HL-60 (cell line): ENCODE data around the gene KCNJ16.

Experiments used
- DNase-seq, 2 experiments: peaks; one replicate each; pipeline ENCODE4 v3.0.0-alpha.2; 2010 to 2020; ENCODE audit warnings: low read depth in 1 of 2, low spot score in 1 of 2
- H3K27ac ChIP-seq: fragments of 250-450 bp; sonication (Bioruptor Pico); replicated peaks from 2 replicates; pipeline ENCODE4 v1.5.1; 2020; ENCODE audit warnings: mild to moderate bottlenecking, moderate library complexity
- H3K27me3 ChIP-seq: fragments of 250-450 bp; sonication (Bioruptor Pico); 2 replicates; pipeline ENCODE4 v1.5.1; 2021; ENCODE audit warnings: mild to moderate bottlenecking, moderate library complexity; ENCODE audit not compliant: insufficient read depth, poor library complexity, severe bottlenecking
- H3K4me3 ChIP-seq: replicated peaks from 2 replicates; pipeline ENCODE4 v1.5.1; 2011; ENCODE audit warnings: mild to moderate bottlenecking, control low read depth, low read length; ENCODE audit not compliant: insufficient read depth
- GABPA ChIP-seq: IDR thresholded peaks from 2 replicates; pipeline ENCODE4 v1.6.1; 2012; ENCODE audit warnings: low read depth
- POLR2AphosphoS5 ChIP-seq: IDR thresholded peaks from 2 replicates; pipeline ENCODE4 v1.6.1; 2012; ENCODE audit warnings: low read depth
- SPI1 ChIP-seq: IDR thresholded peaks from 2 replicates; pipeline ENCODE4 v1.6.1; 2012; ENCODE audit warnings: low read depth, mild to moderate bottlenecking, borderline replicate concordance
- TF ChIP-seq, protein P1 (sequence below): IDR thresholded peaks from one replicate; pipeline ENCODE4 v1.5.1; 2011; ENCODE audit warnings: low read length, control low read depth, inconsistent platforms; ENCODE audit not compliant: insufficient read depth
- TF ChIP-seq, protein P2 (sequence below): IDR thresholded peaks from 2 replicates; pipeline ENCODE4 v1.6.1; 2012; ENCODE audit warnings: low read depth; ENCODE audit not compliant: insufficient replicate concordance

The KCNJ16 gene

DNA sequence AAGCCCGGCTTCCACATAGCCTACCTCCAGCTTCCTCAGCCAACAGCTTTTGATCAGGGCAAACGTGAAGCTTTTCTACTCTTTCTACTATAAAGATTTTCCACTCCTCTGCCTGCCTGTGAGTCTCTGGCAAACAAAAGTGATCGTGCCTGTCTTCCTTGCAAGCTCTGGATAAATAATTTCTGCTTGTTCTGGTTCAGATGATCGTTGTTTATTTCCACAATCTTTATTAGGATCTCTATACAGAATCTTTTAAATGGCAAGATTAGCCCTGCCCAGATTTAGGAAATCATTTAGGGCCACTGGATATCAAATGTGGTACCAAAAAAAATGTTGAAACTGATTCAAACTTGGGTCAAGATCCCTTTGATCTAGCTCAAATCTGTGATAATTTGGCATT is 20.4 kb downstream of the KCNJ16 start:
- TF ChIP-seq SPI1, result no peak
- TF ChIP-seq, protein P1, sequence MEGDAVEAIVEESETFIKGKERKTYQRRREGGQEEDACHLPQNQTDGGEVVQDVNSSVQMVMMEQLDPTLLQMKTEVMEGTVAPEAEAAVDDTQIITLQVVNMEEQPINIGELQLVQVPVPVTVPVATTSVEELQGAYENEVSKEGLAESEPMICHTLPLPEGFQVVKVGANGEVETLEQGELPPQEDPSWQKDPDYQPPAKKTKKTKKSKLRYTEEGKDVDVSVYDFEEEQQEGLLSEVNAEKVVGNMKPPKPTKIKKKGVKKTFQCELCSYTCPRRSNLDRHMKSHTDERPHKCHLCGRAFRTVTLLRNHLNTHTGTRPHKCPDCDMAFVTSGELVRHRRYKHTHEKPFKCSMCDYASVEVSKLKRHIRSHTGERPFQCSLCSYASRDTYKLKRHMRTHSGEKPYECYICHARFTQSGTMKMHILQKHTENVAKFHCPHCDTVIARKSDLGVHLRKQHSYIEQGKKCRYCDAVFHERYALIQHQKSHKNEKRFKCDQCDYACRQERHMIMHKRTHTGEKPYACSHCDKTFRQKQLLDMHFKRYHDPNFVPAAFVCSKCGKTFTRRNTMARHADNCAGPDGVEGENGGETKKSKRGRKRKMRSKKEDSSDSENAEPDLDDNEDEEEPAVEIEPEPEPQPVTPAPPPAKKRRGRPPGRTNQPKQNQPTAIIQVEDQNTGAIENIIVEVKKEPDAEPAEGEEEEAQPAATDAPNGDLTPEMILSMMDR, result no peak
- TF ChIP-seq, protein P2, sequence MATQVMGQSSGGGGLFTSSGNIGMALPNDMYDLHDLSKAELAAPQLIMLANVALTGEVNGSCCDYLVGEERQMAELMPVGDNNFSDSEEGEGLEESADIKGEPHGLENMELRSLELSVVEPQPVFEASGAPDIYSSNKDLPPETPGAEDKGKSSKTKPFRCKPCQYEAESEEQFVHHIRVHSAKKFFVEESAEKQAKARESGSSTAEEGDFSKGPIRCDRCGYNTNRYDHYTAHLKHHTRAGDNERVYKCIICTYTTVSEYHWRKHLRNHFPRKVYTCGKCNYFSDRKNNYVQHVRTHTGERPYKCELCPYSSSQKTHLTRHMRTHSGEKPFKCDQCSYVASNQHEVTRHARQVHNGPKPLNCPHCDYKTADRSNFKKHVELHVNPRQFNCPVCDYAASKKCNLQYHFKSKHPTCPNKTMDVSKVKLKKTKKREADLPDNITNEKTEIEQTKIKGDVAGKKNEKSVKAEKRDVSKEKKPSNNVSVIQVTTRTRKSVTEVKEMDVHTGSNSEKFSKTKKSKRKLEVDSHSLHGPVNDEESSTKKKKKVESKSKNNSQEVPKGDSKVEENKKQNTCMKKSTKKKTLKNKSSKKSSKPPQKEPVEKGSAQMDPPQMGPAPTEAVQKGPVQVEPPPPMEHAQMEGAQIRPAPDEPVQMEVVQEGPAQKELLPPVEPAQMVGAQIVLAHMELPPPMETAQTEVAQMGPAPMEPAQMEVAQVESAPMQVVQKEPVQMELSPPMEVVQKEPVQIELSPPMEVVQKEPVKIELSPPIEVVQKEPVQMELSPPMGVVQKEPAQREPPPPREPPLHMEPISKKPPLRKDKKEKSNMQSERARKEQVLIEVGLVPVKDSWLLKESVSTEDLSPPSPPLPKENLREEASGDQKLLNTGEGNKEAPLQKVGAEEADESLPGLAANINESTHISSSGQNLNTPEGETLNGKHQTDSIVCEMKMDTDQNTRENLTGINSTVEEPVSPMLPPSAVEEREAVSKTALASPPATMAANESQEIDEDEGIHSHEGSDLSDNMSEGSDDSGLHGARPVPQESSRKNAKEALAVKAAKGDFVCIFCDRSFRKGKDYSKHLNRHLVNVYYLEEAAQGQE, result no peak
- no peak for TF ChIP-seq POLR2AphosphoS5
- no peak for TF ChIP-seq GABPA
- Histone ChIP-seq H3K4me3 (no peak overlapping the region), H3K27ac (no peak overlapping the region)

DNA sequence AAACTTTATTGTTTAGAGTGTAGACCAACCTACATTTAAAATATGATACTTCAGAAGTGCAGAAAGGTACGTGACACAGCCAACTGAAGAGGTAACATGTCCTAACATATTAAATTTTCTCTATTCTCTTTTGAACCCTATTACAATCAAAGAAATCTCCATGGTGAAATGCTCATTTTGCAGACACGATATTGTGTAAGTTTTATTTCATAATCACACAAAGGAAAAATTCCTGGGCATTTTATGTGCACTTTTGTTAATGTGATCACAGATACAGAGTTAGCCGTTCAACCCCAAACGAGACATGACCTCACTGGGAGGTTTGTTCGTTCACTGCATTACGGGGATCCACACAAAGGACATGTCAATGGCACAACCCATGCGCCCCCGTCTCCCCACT is 21.8 kb downstream of the KCNJ16 start:
- TF ChIP-seq POLR2AphosphoS5 (no peak), SPI1 (no peak), GABPA (no peak)
- TF ChIP-seq, protein P1, result no peak
- TF ChIP-seq, protein P2, result no peak
- H3K4me3 ChIP-seq, result no peak overlapping the region
- no peak overlapping the region for H3K27ac ChIP-seq
- H3K27me3 ChIP-seq, result no peaks in the 10 kb centered on the region
- no peak for DNase-seq

More for the DNA sequence above, 20.4 kb downstream of the KCNJ16 start:
- no peaks in the 10 kb centered on the region for H3K27me3 ChIP-seq
- no peak for DNase-seq

DNA sequence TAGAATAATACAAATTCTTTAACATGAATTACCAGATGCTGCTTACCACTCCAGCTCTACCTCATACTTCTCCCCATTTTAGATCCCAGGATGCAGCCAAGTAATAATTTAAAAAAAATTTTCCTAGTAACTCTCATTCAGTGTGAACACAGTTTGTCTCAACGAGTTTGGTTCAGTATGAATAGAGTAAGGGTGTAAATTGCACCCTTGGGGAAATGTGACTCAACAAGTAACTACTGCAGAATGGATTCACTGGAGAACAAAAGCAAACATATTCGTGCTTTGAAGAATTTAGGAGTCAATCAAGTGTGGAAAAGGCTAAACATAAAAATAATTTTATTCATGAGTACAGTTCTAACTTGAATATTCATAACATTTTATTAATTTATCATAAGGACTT is 23.0 kb downstream of the KCNJ16 start:
- no peak overlapping the region for H3K4me3 ChIP-seq
- no peak for TF ChIP-seq GABPA
- no peak for TF ChIP-seq POLR2AphosphoS5
- TF ChIP-seq, protein P1, result no peak
- TF ChIP-seq, protein P2, result no peak
- no peak for TF ChIP-seq SPI1
- no peaks in the 10 kb centered on the region for H3K27me3 ChIP-seq
- DNase-seq, result no peak
- H3K27ac ChIP-seq, result no peak overlapping the region
